NCI-H226 (cell line): ENCODE measurements around the gene RRAS2.
A peak's percentile ranks its signal among the peaks of the same experiment; 100 is the strongest.

Source experiments
- DNase-seq: peaks from one replicate; pipeline ENCODE4 v3.0.0-alpha.2; 2015

Gene RRAS2

GRCh38 chr11:14335712-14336111 lies 23.3 kb downstream of the RRAS2 start:
- no peak for DNase-seq

- no peak for DNase-seq
These were observed 24.1 kb downstream of the RRAS2 start for GRCh38 chr11:14334893-14335292.

GRCh38 chr11:14334192-14334591 lies 24.8 kb downstream of the RRAS2 start:
- no peak for DNase-seq

- no peak for DNase-seq
These were observed 27.4 kb downstream of the RRAS2 start for GRCh38 chr11:14331476-14332136.

- no peak for DNase-seq
These were observed 28.1 kb downstream of the RRAS2 start for GRCh38 chr11:14330881-14331280.

- DNase-seq: no peak
These were observed 29.3 kb downstream of the RRAS2 start for GRCh38 chr11:14329702-14330101.

GRCh38 chr11:14327116-14327515 lies 31.9 kb downstream of the RRAS2 start:
- DNase-seq: no peak

GRCh38 chr11:14323118-14323676 lies 35.8 kb downstream of the RRAS2 start:
- no peak for DNase-seq

- no peak for DNase-seq
These were observed 36.5 kb downstream of the RRAS2 start for GRCh38 chr11:14322510-14322909.

- DNase-seq: no peak
These were observed 39.0 kb downstream of the RRAS2 start for GRCh38 chr11:14320020-14320419.

- DNase-seq: no peak
These were observed 40.4 kb downstream of the RRAS2 start for GRCh38 chr11:14318581-14318981.

- no peak for DNase-seq
These were observed 41.2 kb downstream of the RRAS2 start for GRCh38 chr11:14317659-14318325.

GRCh38 chr11:14315130-14315529 lies 43.9 kb downstream of the RRAS2 start:
- no peak for DNase-seq

- DNase-seq: no peak
These were observed 44.9 kb downstream of the RRAS2 start for GRCh38 chr11:14314127-14314526.

GRCh38 chr11:14312736-14313438 lies 46.1 kb downstream of the RRAS2 start:
- DNase-seq: no peak

GRCh38 chr11:14310679-14311078 lies 48.3 kb downstream of the RRAS2 start:
- DNase-seq: no peak

GRCh38 chr11:14309425-14310192 lies 49.4 kb downstream of the RRAS2 start:
- DNase-seq: no peak

- DNase-seq: no peak
These were observed 50.0 kb downstream of the RRAS2 start for GRCh38 chr11:14308897-14309387.

- peak; percentile 12 for DNase-seq
These were observed 50.7 kb downstream of the RRAS2 start for GRCh38 chr11:14308114-14308896.

- DNase-seq: no peak
These were observed 52.5 kb downstream of the RRAS2 start for GRCh38 chr11:14306481-14306880.

- DNase-seq: no peak
These were observed 53.3 kb downstream of the RRAS2 start for GRCh38 chr11:14305649-14306048.

- DNase-seq: no peak
These were observed 54.4 kb downstream of the RRAS2 start for GRCh38 chr11:14304601-14305000.
